BLaER1 treated with 17β-estradiol and CSF1 and Interleukin-3, amounts not matched to agents 10 nM and 100 nM (cell line): ENCODE results near the gene PPP6R3.
"Not testable (repeated sequence)": the region's sequence is repeated elsewhere in the genome, so short reads cannot be mapped to it uniquely, and the experiment has no call there.

Experiments
- H3K27ac ChIP-seq, 11 experiments: shearing (Covaris generic); formaldehyde crosslinking; 2 replicates each; pipeline ENCODE4 v1.8.1; 2022
- H3K27me3 ChIP-seq, 11 experiments: shearing (Covaris generic); formaldehyde crosslinking; 2 replicates each; pipeline ENCODE4 v1.8.1; 2022
- H3K36me3 ChIP-seq, 11 experiments: shearing (Covaris generic); formaldehyde crosslinking; 2 replicates each; pipeline ENCODE4 v1.8.1; 2022
- H3K4me1 ChIP-seq, 10 experiments: shearing (Covaris generic); formaldehyde crosslinking; 2 replicates each; pipeline ENCODE4 v1.8.1; 2022
- H3K4me2 ChIP-seq, 11 experiments: shearing (Covaris generic); formaldehyde crosslinking; 2 replicates each; pipeline ENCODE4 v1.8.1; 2022
- H3K4me3 ChIP-seq, 10 experiments: shearing (Covaris generic); formaldehyde crosslinking; 2 replicates each; pipeline ENCODE4 v1.8.1; 2022
- H3K9ac ChIP-seq, 11 experiments: shearing (Covaris generic); formaldehyde crosslinking; 2 replicates each; pipeline ENCODE4 v1.8.1; 2022
- H3K9me3 ChIP-seq, 11 experiments: shearing (Covaris generic); formaldehyde crosslinking; replicated peaks in 1 of 11; 2 replicates each; pipeline ENCODE4 v1.8.1; 2022
- H4K20me1 ChIP-seq, 11 experiments: shearing (Covaris generic); formaldehyde crosslinking; 2 replicates each; pipeline ENCODE4 v1.8.1; 2022
- Cebpa-rat ChIP-seq, 11 experiments: shearing (Covaris generic); IDR thresholded peaks; 2 replicates each; pipeline ENCODE4 v1.8.1; 2022

The PPP6R3 gene

DNA sequence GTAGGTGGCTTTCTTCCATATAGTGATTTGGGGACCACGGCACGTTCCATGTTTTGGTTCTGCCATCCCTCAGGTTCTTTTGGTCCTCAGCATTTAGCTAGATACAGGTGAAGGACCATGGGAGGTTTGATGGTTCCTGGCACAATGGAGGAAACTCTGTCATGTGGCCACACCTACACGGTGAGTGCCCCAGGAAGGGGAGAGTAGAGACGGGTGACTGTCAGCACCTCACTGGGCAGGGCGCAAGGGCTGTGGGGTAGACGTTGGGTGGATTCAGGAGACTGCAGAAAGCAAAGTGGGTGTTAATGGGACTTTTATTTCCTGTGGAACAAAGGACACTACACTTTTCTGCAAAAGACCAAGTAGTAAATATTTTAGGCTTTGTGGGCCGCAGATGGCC is 73.4 kb downstream of the PPP6R3 start:
- H3K9me3 ChIP-seq, result no peaks in the 10 kb centered on the region
- peaks cover 71 to 100% (median 90%) of the 10 kb centered on the region in 11 experiments for H4K20me1 ChIP-seq
- H3K9ac ChIP-seq, result no peak overlapping the region
- peaks cover 0 to 26% (median 12%) of the 10 kb centered on the region in 10 experiments; a peak in 14 of 20 replicates for H3K4me1 ChIP-seq
- H3K4me3 ChIP-seq, result no peak overlapping the region
- TF ChIP-seq Cebpa-rat (IDR thresholded peaks at IDR 0.05), result no peak
- peaks cover 92 to 100% (median 97%) of the 10 kb centered on the region in 11 experiments for H3K36me3 ChIP-seq
- no peaks in the 10 kb centered on the region for H3K27me3 ChIP-seq
- H3K27ac ChIP-seq, result peak overlapping the region in 1 of 11 experiments; percentile 21; a peak in 1 of 22 replicates
- no peak overlapping the region for H3K4me2 ChIP-seq

DNA sequence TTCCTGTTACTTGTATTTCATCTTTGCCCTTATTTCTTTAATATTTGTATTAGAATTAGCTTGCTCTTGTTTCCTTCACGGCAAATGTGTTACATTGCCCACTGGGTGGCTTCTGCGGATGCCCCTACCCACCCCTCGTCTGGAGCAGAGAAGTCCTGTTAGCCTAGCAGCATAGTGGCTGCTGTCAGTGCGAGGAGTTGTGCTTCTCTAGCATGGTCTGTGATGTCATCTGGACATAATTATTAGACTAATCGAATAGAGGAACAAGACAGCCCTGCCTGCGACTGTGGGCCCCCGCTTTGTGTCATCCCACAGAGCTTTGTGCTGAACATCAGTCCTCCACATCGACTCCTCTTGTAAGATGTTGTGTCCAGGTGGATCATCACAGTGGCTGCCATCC is 74.5 kb downstream of the PPP6R3 start:
- no peak for TF ChIP-seq Cebpa-rat (IDR thresholded peaks at IDR 0.05)
- peaks cover 4 to 37% (median 16%) of the 10 kb centered on the region in 10 experiments; a peak in 14 of 20 replicates for H3K4me1 ChIP-seq
- peaks cover 92 to 100% (median 97%) of the 10 kb centered on the region in 11 experiments for H3K36me3 ChIP-seq
- H3K27ac ChIP-seq, result peak overlapping the region in 3 of 11 experiments; percentile 5 to 31 (median 8); a peak in 3 of 22 replicates
- peak overlapping the region in 3 of 11 experiments; percentile 4 to 13 (median 7); a peak in 5 of 22 replicates for H3K4me2 ChIP-seq
- H3K9ac ChIP-seq, result no peak overlapping the region
- H3K9me3 ChIP-seq, result no peaks in the 10 kb centered on the region
- peaks cover 73 to 100% (median 90%) of the 10 kb centered on the region in 11 experiments for H4K20me1 ChIP-seq
- H3K27me3 ChIP-seq, result no peaks in the 10 kb centered on the region
- H3K4me3 ChIP-seq, result no peak overlapping the region

DNA sequence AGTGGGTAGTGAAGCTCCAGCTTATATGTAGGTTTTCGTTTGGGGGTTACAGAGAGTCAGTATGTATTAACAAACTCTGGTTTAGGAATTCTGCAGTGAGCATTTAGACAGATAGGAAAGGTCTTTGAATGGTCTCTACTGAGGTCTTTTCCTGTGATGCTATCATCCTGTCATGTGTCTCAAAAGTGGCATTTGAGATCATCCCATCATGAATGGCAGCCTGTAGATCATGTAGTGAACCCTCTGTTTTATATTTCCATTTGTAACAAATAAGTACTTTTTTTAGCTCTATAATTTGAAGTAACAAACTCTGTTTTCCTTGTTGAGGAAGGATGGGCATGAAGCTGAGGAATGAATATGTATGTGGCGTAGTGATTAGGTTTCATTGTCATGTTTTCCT is 76.2 kb downstream of the PPP6R3 start:
- Histone ChIP-seq H3K9ac (no peak overlapping the region), H3K4me3 (no peak overlapping the region), H3K36me3 (peaks cover 78 to 100% (median 95%) of the 10 kb centered on the region in 11 experiments), H4K20me1 (peaks cover 67 to 100% (median 83%) of the 10 kb centered on the region in 11 experiments), H3K9me3 (no peaks in the 10 kb centered on the region), H3K4me1 (peaks cover 4 to 53% (median 28%) of the 10 kb centered on the region in 10 experiments; a peak in 15 of 20 replicates), H3K27me3 (no peaks in the 10 kb centered on the region), H3K27ac (no peak overlapping the region), H3K4me2 (no peak overlapping the region)
- no peak for TF ChIP-seq Cebpa-rat (IDR thresholded peaks at IDR 0.05)

DNA sequence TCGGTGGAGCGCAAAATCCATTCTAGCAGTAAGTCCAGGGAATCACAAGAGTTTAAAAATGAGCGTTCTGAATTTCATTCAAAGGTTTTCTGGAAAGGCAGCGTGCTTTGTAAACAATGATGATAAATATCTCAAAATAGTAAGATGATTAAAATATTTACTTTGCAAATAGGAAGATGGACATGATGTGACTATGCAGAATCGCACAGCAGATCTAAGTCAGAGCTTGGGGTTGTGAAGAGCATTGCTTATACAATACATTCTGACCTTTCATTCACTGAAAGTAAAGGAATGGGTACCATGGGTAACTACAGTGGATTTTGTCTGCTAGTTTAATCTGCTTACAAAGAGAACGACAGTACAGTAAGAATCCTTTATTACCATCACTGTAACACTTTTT is 77.5 kb downstream of the PPP6R3 start:
- Histone ChIP-seq H3K36me3 (peaks cover 72 to 100% (median 95%) of the 10 kb centered on the region in 11 experiments), H4K20me1 (peaks cover 64 to 100% (median 84%) of the 10 kb centered on the region in 11 experiments)
- TF ChIP-seq Cebpa-rat (IDR thresholded peaks at IDR 0.05), result no peak

DNA sequence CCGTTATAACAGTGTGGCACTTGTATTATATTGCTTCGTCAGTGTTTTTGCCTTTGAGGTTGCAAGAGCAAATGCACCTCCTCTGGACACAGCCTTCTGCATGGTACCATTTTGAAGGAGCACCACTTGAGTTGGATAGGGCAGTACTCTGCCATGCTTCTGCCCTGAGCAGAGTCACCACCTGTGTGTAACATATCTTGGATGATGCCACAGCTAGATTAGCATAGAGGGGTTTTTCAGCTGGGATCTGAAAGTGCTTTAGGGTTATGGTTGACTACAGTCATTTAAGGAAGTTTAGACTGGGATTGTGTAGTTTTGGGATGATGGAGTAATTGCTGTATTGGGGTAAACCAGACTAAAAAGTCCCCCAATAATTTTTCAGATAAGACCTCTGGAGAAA is 78.8 kb downstream of the PPP6R3 start:
- no peak for TF ChIP-seq Cebpa-rat (IDR thresholded peaks at IDR 0.05)
- no peaks in the 10 kb centered on the region for H3K27me3 ChIP-seq
- no peaks in the 10 kb centered on the region for H3K9me3 ChIP-seq
- no peak overlapping the region for H3K9ac ChIP-seq
- peaks cover 63 to 100% (median 82%) of the 10 kb centered on the region in 11 experiments; a peak in 21 of 22 replicates for H4K20me1 ChIP-seq
- no peak overlapping the region for H3K27ac ChIP-seq
- peaks cover 4 to 68% (median 34%) of the 10 kb centered on the region in 10 experiments; a peak in 15 of 20 replicates for H3K4me1 ChIP-seq
- no peak overlapping the region for H3K4me3 ChIP-seq
- peak overlapping the region in 4 of 11 experiments; percentile 12 to 26 (median 24); a peak in 5 of 22 replicates for H3K4me2 ChIP-seq
- H3K36me3 ChIP-seq, result peaks cover 72 to 100% (median 96%) of the 10 kb centered on the region in 11 experiments

More for the DNA sequence above, 77.5 kb downstream of the PPP6R3 start:
- Histone ChIP-seq H3K4me3 (no peak overlapping the region), H3K27ac (no peak overlapping the region), H3K27me3 (no peaks in the 10 kb centered on the region), H3K9ac (no peak overlapping the region), H3K4me2 (no peak overlapping the region), H3K4me1 (peaks cover 4 to 66% (median 34%) of the 10 kb centered on the region in 10 experiments; a peak in 15 of 20 replicates), H3K9me3 (no peaks in the 10 kb centered on the region)

DNA sequence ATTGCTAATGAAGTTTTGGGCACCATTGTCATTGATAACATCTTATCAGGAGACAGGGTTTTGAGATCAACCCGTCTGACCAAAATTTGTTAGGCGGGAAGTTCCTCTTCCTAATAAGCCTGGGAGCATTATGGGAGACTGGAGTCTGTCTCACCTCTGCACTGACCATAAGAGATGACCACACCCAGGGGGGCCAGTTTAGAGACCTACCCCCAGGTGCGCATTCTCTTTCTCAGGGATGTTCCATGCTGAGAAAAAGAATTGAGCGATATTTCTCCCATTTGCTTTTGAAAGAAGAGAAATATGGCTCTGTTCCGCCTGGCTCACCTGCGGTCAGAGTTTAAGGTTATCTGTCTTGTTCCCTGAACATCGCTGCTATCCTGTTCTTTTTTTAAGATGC is 80.0 kb downstream of the PPP6R3 start:
- peaks cover 74 to 100% (median 96%) of the 10 kb centered on the region in 11 experiments for H3K36me3 ChIP-seq

DNA sequence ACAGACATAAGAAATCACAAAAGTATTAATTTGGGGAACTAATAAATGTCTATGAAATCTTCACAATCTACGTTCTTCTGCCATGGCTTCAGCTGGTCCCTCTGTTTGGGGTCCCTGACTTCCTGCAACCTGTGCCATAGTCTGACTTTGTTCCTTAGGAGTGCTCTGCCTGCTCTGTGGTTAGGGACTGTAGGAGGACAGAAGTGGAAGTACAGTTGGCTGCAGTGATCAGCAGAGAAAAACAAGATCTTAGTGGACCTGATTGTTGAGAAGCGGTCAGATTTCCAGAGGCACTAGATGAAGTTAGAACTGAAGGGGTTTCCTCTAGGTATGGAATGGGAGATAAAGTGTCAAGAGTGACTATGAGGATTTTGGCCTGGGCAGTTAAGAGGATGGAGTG is 80.6 kb downstream of the PPP6R3 start:
- Histone ChIP-seq H4K20me1 (peaks cover 46 to 97% (median 66%) of the 10 kb centered on the region in 11 experiments; a peak in 20 of 22 replicates), H3K4me3 (no peak overlapping the region), H3K9me3 (no peaks in the 10 kb centered on the region), H3K27me3 (no peaks in the 10 kb centered on the region), H3K36me3 (peaks cover 76 to 100% (median 98%) of the 10 kb centered on the region in 11 experiments), H3K27ac (peak overlapping the region in 3 of 11 experiments; percentile 14 to 22 (median 16); a peak in 4 of 22 replicates), H3K4me1 (peaks cover 4 to 74% (median 35%) of the 10 kb centered on the region in 10 experiments; a peak in 16 of 20 replicates), H3K9ac (no peak overlapping the region; a peak in 1 of 22 replicates), H3K4me2 (peak overlapping the region in 5 of 11 experiments; percentile 16 to 72 (median 66); a peak in 7 of 22 replicates)
- no peak for TF ChIP-seq Cebpa-rat (IDR thresholded peaks at IDR 0.05)

More for the DNA sequence above, 80.0 kb downstream of the PPP6R3 start:
- H3K9me3 ChIP-seq, H3K27me3 ChIP-seq, H3K4me3 ChIP-seq, H3K9ac ChIP-seq, H3K27ac ChIP-seq: not testable (repeated sequence)
- Histone ChIP-seq H3K4me1 (peaks cover 4 to 70% (median 30%) of the 10 kb centered on the region in 10 experiments; a peak in 15 of 20 replicates), H3K4me2 (peak overlapping the region in 3 of 11 experiments; percentile 66 to 72 (median 68); a peak in 5 of 22 replicates), H4K20me1 (peaks cover 52 to 97% (median 72%) of the 10 kb centered on the region in 11 experiments; a peak in 20 of 22 replicates)

DNA sequence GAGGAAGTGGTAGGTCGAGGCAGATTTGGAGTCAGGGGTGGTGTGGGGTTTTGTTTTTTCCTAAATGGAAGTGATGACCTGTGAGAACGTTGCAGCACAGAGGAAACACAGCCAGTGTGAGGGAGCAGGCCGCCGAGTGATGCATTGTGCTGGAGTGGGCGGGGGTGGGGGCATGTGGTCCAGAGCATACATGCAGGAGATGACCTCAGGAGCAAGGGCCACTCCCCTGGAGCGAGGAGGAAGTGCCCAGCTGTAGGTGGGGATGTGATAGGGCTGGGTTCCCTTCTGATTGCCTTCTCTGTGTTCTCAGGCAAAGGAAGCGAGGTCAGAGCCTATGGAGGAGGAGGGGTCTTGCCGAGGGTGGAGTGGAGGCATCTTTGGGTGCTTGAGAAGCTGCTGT is 81.4 kb downstream of the PPP6R3 start:
- no peak for TF ChIP-seq Cebpa-rat (IDR thresholded peaks at IDR 0.05)
- H3K4me2 ChIP-seq, result peak overlapping the region in 5 of 11 experiments; percentile 16 to 72 (median 66); a peak in 9 of 22 replicates
- no peak overlapping the region for H3K4me3 ChIP-seq
- H4K20me1 ChIP-seq, result peaks cover 38 to 97% (median 57%) of the 10 kb centered on the region in 11 experiments; a peak in 19 of 22 replicates
- H3K27ac ChIP-seq, result peak overlapping the region in 4 of 11 experiments; percentile 6 to 22 (median 15); a peak in 5 of 22 replicates
- no peak overlapping the region for H3K9ac ChIP-seq
- H3K4me1 ChIP-seq, result peaks cover 9 to 83% (median 44%) of the 10 kb centered on the region in 10 experiments; a peak in 18 of 20 replicates
- H3K27me3 ChIP-seq, result no peaks in the 10 kb centered on the region
- peaks cover 69 to 100% (median 98%) of the 10 kb centered on the region in 11 experiments for H3K36me3 ChIP-seq
- H3K9me3 ChIP-seq, result no peaks in the 10 kb centered on the region

DNA sequence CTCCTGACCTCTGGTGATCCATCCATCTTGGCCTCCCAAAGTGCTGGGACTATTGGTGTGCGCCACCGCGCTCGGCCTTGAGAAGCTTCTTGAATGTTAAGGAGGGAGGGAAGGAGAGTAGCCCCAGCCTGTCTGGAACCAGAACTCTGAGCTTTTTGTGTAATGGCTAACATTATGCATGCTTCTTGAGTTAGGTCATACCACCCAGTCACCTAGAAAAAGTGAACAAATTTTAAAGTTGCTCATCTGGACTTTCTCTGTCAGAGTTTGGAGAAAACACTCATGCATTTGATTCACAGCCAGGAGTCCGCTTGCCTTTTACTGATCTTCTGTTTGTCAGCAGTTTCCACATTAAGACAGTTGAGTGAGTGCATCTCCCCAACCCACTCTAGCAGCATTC is 82.1 kb downstream of the PPP6R3 start:
- peaks cover 68 to 100% (median 98%) of the 10 kb centered on the region in 11 experiments for H3K36me3 ChIP-seq
- H3K9me3 ChIP-seq, result no peaks in the 10 kb centered on the region
- no peak overlapping the region for H3K4me3 ChIP-seq
- H3K4me2 ChIP-seq, result peak overlapping the region in 3 of 11 experiments; percentile 66 to 72 (median 68); a peak in 6 of 22 replicates
- no peaks in the 10 kb centered on the region for H3K27me3 ChIP-seq
- TF ChIP-seq Cebpa-rat (IDR thresholded peaks at IDR 0.05), result no peak
- peaks cover 38 to 95% (median 57%) of the 10 kb centered on the region in 11 experiments; a peak in 19 of 22 replicates for H4K20me1 ChIP-seq
- no peak overlapping the region for H3K9ac ChIP-seq
- H3K4me1 ChIP-seq, result peaks cover 9 to 89% (median 49%) of the 10 kb centered on the region in 10 experiments; a peak in 18 of 20 replicates
- H3K27ac ChIP-seq, result no peak overlapping the region
